Stimulated activated CD8-positive, alpha-beta memory T cell treated with anti-CD3 and anti-CD28 coated beads, Interleukin-2, amount 100 ng/mL, for 48 hours (primary cell): ENCODE results near the gene SUMO3.

ENCODE experiments used
- DNase-seq, 2 donors: peaks; one replicate each; pipeline ENCODE4 v3.0.0-alpha.2; 2020; ENCODE audit warnings: low read depth in 2 of 2

The SUMO3 gene

GRCh38 chr21:44761011-44761729 lies 56.7 kb downstream of the SUMO3 start:
- DNase-seq = no peak

- DNase-seq = no peak
These were observed 57.5 kb downstream of the SUMO3 start for GRCh38 chr21:44760376-44760775.

GRCh38 chr21:44759628-44760285 lies 58.1 kb downstream of the SUMO3 start:
- DNase-seq = no peak

GRCh38 chr21:44758781-44759627 lies 58.9 kb downstream of the SUMO3 start:
- DNase-seq = no peak

- DNase-seq = no peak
These were observed 59.7 kb downstream of the SUMO3 start for GRCh38 chr21:44758141-44758561.

- no peak for DNase-seq
These were observed 60.1 kb downstream of the SUMO3 start for GRCh38 chr21:44757731-44758130.

- no peak for DNase-seq
These were observed 61.3 kb downstream of the SUMO3 start for GRCh38 chr21:44756423-44757185.
